HCT116 (cell line): ENCODE data around the gene PLBD2.

Source experiments
- CEBPB ChIP-seq: IDR thresholded peaks from 2 replicates; pipeline ENCODE4 v1.6.1; 2012; ENCODE audit warnings: low read depth
- CTCF ChIP-seq, 3 experiments: fragments of 200-600 bp in 1 of 3; sonication (generic) in 1 of 3; IDR thresholded peaks in 2 of 3; conservative IDR thresholded peaks in 1 of 3; 2 replicates each; pipeline ENCODE4 v1.5.1; 2012 to 2017; ENCODE audit warnings: low read depth in 2 of 3, low read length in 2 of 3, antibody characterized with exemption in 1 of 3, borderline replicate concordance in 1 of 3, control low read depth in 1 of 3, mild to moderate bottlenecking in 1 of 3, mixed read lengths in 1 of 3, mixed run types in 1 of 3, moderate library complexity in 1 of 3; ENCODE audit not compliant: insufficient read depth in 1 of 3
- EGR1 ChIP-seq: IDR thresholded peaks from 2 replicates; pipeline ENCODE4 v1.6.1; 2012; ENCODE audit warnings: low read depth
- EZH2 ChIP-seq: fragments of 200-600 bp; sonication (generic); IDR thresholded peaks from 2 replicates; pipeline ENCODE4 v1.6.1; 2017; ENCODE audit warnings: antibody characterized with exemption, mixed run types
- POLR2AphosphoS5 ChIP-seq: IDR thresholded peaks from 2 replicates; pipeline ENCODE4 v1.6.1; 2011; ENCODE audit warnings: mild to moderate bottlenecking, low read depth, low read length, moderate library complexity
- SP1 ChIP-seq: IDR thresholded peaks from 2 replicates; pipeline ENCODE4 v1.6.1; 2012; ENCODE audit warnings: low read depth

- no peak for TF ChIP-seq EZH2
- no peak for TF ChIP-seq CTCF (IDR thresholded peaks at IDR 0.05 in 2 of 3, conservative IDR thresholded peaks at IDR 0.05 in 1 of 3; ENCODE audit: borderline replicate concordance in 1 of 3, insufficient read depth in 1 of 3, low read depth in 2 of 3, low read length in 2 of 3)
- no peak for TF ChIP-seq POLR2AphosphoS5
- no peak for TF ChIP-seq EGR1
- no peak for TF ChIP-seq CEBPB
- TF ChIP-seq SP1: no peak
These were observed 23.8 kb downstream of the PLBD2 start for GRCh38 chr12:113382206-113382605.
